Measurements from ENCODE around the gene KRT24.

- TF ChIP-seq CTCF (IDR thresholded peaks at IDR 0.05; ENCODE audit: low read depth, low read length) (no peak), POLR2A (IDR thresholded peaks at IDR 0.05; ENCODE audit: extremely low read depth, insufficient read length) (no peak), MAX (IDR thresholded peaks at IDR 0.05; ENCODE audit: low read depth, low read length) (no peak)
Measured at GRCh38 chr17:40705584-40705983, 2.0 kb upstream of the KRT24 start.
